Sigmoid colon (tissue), 3 donors: Measurements from ENCODE around the gene DNASE1L2.

Experiments used
- CTCF ChIP-seq, 4 experiments: fragments of 450-650 bp in 3 of 4; fragments of 200-600 bp in 1 of 4; IDR thresholded peaks; one replicate each; pipeline ENCODE4 v1.5.1; 2016 to 2019; ENCODE audit warnings: antibody characterized with exemption in 4 of 4, mild to moderate bottlenecking in 3 of 4, moderate library complexity in 2 of 4
- POLR2A ChIP-seq, 2 donors: fragments of 450-650 bp; IDR thresholded peaks; one replicate each; pipeline ENCODE4 v1.6.1; 2016; ENCODE audit warnings: antibody characterized with exemption in 2 of 2, mild to moderate bottlenecking in 2 of 2, moderate library complexity in 2 of 2

GRCh38 chr16:2260250-2260649 lies 24.0 kb downstream of the DNASE1L2 start:
- no peak for TF ChIP-seq CTCF (IDR thresholded peaks at IDR 0.05)
- no peak for TF ChIP-seq POLR2A (IDR thresholded peaks at IDR 0.05)
